Astrocyte of the spinal cord (primary cell): ENCODE data around the gene CCDC92.

ENCODE experiments used
- DNase-seq: peaks from one replicate; pipeline ENCODE4 v3.0.0; 2011; ENCODE audit warnings: low read depth, low spot score
- H3K4me3 ChIP-seq: 2 replicates; pipeline ENCODE4 v1.5.1; 2011; ENCODE audit warnings: low read depth, mild to moderate bottlenecking, low read length, moderate library complexity
- in situ Hi-C: cut with HindIII; loops from 2 replicates; pipeline ENCODE4 v1.10.0; 2017; ENCODE audit warnings: low sequenced_read_pairs
- TF ChIP-seq, protein P1 (sequence below): IDR thresholded peaks from 2 replicates; pipeline ENCODE4 v1.5.1; 2012; ENCODE audit warnings: low read depth, mild to moderate bottlenecking, low read length, inconsistent platforms

The CCDC92 gene

DNA sequence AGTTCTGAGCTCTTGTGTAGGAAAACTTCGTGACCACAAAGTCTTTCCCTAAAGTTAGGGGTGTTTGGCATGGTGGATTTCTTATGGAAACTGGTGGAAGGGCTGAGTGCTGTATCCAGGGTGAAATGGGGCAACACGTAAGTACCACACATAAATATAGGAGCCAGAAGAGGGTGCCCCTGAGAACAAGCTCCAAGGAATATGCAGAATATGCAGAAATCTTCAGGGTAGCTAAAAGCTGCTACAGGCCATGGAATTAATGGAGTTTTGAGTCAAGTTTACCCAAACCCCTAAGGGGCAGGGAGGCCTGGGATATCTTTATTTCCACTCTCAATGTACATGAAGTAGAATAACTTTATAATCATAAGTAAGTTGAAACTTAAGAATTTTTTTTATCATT is 44.4 kb upstream of the CCDC92 start:
- TF ChIP-seq, protein P1, sequence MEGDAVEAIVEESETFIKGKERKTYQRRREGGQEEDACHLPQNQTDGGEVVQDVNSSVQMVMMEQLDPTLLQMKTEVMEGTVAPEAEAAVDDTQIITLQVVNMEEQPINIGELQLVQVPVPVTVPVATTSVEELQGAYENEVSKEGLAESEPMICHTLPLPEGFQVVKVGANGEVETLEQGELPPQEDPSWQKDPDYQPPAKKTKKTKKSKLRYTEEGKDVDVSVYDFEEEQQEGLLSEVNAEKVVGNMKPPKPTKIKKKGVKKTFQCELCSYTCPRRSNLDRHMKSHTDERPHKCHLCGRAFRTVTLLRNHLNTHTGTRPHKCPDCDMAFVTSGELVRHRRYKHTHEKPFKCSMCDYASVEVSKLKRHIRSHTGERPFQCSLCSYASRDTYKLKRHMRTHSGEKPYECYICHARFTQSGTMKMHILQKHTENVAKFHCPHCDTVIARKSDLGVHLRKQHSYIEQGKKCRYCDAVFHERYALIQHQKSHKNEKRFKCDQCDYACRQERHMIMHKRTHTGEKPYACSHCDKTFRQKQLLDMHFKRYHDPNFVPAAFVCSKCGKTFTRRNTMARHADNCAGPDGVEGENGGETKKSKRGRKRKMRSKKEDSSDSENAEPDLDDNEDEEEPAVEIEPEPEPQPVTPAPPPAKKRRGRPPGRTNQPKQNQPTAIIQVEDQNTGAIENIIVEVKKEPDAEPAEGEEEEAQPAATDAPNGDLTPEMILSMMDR, result no peak
- no peak for DNase-seq
- in situ Hi-C loops, result no loop called here
- H3K4me3 ChIP-seq, result no peak overlapping the region

DNA sequence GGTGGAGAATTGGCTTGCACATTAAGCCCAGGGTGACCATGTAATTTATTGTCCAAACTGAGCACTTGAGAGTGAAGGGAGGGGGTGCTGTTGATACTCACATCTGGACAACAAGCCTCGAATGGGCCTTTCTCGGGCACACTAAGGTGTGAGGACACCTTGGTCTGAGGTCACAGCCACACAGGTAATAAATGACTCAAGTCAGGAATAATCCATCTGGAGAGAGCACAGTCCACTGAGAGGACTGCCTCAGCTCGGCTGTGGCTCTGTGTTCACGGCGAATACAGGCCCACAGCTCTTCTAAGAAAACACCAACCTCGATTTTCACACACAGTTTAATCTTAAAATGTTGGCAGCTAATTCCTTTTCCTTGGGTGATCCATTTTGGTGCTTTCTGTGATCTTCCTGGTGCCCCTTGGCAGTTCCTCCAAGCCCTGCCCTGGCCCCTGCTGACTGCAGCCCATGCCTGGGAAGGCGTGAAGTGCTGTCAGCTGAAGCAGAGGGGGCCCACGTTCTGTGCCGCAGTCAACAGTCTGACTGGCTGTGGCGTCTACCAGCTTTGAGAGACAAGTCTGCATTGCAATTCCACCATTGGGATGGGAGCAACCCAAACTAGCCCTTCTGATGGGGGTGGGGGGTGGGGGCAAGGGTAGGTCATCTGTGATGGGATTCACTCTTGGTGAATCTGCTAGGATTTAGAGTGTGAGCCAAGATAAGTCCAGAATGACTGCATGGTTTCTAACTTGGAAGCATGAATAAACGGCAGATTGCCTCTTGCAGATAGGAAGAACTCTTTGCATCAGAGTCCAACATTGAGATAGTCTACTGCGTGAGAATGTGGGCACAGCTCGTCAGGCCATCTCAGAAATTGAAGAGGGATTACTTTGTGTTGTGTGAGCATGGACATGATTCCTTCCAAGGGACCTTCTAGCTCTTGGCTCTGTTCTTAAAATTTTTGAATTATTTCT is 43.1 kb upstream of the CCDC92 start:
- no peak for DNase-seq
- no peak overlapping the region for H3K4me3 ChIP-seq
- TF ChIP-seq, protein P1, result no peak
- in situ Hi-C loops, result no loop called here

DNA sequence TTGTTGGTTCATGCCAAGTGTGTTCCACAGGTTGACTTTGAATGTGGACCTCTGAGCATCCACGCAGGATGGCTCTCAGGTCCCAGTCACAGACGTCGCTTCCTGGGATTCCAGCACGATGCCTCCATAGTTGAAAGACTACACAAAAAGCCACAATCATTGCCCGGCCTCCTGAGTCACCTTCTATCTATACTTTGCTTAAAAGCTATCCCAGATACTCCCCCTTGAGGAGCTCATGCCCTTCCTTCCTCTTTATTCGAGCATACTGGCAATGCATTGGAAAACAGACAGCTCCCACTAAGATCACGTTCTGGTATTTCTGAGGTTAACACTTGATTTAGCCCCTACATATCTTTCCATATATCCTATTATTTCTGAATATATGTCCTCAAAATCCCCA is 40.4 kb upstream of the CCDC92 start:
- DNase-seq, result no peak
- in situ Hi-C loops, result no loop called here
- H3K4me3 ChIP-seq, result no peak overlapping the region
- TF ChIP-seq, protein P1, result no peak

DNA sequence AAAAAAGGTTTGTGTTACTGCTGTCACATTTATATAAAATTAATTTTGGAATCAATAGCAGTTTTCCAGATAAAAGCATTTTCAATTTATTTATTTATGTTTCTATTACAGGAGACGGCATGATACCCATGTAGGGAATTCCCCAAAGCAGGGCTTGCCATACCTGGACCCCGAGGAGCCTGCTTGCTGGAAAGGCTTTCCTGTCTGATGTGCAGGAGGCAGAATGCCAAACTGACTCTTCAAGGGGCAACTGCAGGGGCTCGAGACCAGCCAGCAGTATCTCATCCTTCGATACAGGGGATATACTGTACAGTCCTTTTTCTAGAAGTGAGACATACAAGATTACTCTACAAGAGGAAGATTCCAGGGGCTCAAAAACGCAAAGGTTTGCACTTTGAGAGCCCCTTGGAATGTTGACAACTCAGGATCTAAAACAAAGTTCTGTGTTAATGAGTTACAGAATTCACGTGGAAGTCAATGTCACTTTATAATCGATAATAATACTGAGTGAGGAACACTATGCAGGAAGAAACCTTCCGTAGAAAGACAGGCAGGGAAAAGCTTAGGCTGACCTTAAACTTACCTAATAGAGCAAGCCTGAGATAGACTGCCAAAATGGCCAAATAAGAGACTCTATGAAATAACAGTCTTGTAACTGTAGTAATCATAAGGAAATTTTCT is 38.9 kb upstream of the CCDC92 start:
- TF ChIP-seq, protein P1, result no peak
- no peak for DNase-seq
- in situ Hi-C loops, result no loop called here
- H3K4me3 ChIP-seq, result no peak overlapping the region

DNA sequence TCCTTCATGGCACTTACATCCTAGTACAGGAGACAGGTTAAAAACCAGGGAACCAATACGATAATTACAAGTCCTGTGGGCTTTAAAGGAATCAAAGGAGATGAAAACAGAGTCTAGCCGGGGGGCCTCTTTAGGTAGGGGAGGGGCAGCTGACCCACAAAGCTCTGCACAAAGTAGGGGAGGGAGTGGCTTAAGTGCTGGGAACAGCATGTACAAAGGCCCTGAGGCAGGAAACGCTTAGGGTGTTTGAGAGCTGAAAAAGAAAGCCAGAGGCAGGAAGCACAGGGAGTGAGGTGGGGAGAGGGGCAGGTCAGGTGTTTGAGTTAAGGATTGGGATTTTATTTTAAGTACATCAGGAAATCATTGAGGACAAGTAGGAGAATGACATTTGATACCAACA is 38.1 kb upstream of the CCDC92 start:
- H3K4me3 ChIP-seq, result no peak overlapping the region
- in situ Hi-C loops, result no loop called here
- TF ChIP-seq, protein P1, result no peak
- DNase-seq, result no peak

DNA sequence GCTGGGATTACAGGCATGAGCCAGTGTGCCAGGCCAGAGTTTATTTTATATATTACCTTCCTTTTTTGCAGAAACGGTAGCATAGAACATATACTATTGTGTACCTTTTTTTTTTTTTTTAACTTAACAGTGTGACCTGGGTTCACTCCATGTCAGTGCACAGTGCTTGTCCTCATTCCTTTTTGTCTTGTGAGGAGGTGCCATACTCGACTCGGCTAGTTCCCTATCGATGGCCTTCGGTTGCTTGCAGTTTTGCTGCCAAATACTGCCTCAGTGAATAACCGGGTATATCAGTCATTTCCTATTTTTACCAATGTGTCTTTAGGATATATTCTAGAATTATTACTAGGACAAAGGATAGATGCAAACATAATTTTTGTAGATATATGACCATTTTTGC is 37.1 kb upstream of the CCDC92 start:
- no peak overlapping the region for H3K4me3 ChIP-seq
- in situ Hi-C loops, result no loop called here
- DNase-seq, result no peak
- TF ChIP-seq, protein P1, result no peak
